HL-60 (cell line): ENCODE data around the gene CAMSAP1.
"Not testable (repeated sequence)": the region's sequence is repeated elsewhere in the genome, so short reads cannot be mapped to it uniquely, and the experiment has no call there.

Experiments used
- DNase-seq, 2 experiments: peaks; one replicate each; pipeline ENCODE4 v3.0.0-alpha.2; 2010 to 2020; ENCODE audit warnings: low read depth in 1 of 2, low spot score in 1 of 2
- H3K27ac ChIP-seq: fragments of 250-450 bp; sonication (Bioruptor Pico); replicated peaks from 2 replicates; pipeline ENCODE4 v1.5.1; 2020; ENCODE audit warnings: mild to moderate bottlenecking, moderate library complexity
- H3K27me3 ChIP-seq: fragments of 250-450 bp; sonication (Bioruptor Pico); 2 replicates; pipeline ENCODE4 v1.5.1; 2021; ENCODE audit warnings: mild to moderate bottlenecking, moderate library complexity; ENCODE audit not compliant: insufficient read depth, poor library complexity, severe bottlenecking
- H3K4me3 ChIP-seq: replicated peaks from 2 replicates; pipeline ENCODE4 v1.5.1; 2011; ENCODE audit warnings: mild to moderate bottlenecking, control low read depth, low read length; ENCODE audit not compliant: insufficient read depth
- CTCF ChIP-seq: IDR thresholded peaks from one replicate; pipeline ENCODE4 v1.5.1; 2011; ENCODE audit warnings: low read length, control low read depth, inconsistent platforms; ENCODE audit not compliant: insufficient read depth
- GABPA ChIP-seq: IDR thresholded peaks from 2 replicates; pipeline ENCODE4 v1.6.1; 2012; ENCODE audit warnings: low read depth
- POLR2AphosphoS5 ChIP-seq: IDR thresholded peaks from 2 replicates; pipeline ENCODE4 v1.6.1; 2012; ENCODE audit warnings: low read depth
- REST ChIP-seq: IDR thresholded peaks from 2 replicates; pipeline ENCODE4 v1.6.1; 2012; ENCODE audit warnings: low read depth; ENCODE audit not compliant: insufficient replicate concordance
- SPI1 ChIP-seq: IDR thresholded peaks from 2 replicates; pipeline ENCODE4 v1.6.1; 2012; ENCODE audit warnings: low read depth, mild to moderate bottlenecking, borderline replicate concordance

Gene CAMSAP1

GRCh38 chr9:135946392-135946994 lies 39.1 kb upstream of the CAMSAP1 start:
- no peak overlapping the region for H3K4me3 ChIP-seq
- DNase-seq, result no peak
- no peaks in the 10 kb centered on the region for H3K27me3 ChIP-seq
- no peak overlapping the region for H3K27ac ChIP-seq
- TF ChIP-seq CTCF (no peak), POLR2AphosphoS5 (no peak), REST (no peak), GABPA (no peak), SPI1 (no peak)

DNA sequence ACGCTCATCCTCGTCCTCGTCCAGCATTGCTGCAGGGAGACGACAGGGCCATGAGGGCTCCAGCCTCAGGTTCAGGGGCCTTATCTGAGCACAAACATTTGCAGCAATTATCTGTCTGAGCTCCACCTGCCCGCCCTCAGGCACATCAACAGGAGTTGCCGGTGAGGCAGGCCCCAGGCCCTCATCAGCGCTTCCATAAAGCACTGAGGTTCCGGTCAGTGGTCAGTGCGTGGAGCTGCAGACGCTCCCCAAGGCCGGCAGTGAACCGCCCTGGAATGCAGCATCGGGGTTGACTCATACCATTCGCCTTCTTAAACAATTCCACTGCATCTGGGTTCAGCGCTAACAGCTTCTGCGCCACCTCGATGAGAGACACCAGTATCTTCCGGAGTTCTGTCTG lies 38.6 kb upstream of the CAMSAP1 start:
- Histone ChIP-seq H3K27me3 (no peaks in the 10 kb centered on the region), H3K27ac (no peak overlapping the region), H3K4me3 (no peak overlapping the region)
- no peak for DNase-seq
- TF ChIP-seq POLR2AphosphoS5, result no peak

DNA sequence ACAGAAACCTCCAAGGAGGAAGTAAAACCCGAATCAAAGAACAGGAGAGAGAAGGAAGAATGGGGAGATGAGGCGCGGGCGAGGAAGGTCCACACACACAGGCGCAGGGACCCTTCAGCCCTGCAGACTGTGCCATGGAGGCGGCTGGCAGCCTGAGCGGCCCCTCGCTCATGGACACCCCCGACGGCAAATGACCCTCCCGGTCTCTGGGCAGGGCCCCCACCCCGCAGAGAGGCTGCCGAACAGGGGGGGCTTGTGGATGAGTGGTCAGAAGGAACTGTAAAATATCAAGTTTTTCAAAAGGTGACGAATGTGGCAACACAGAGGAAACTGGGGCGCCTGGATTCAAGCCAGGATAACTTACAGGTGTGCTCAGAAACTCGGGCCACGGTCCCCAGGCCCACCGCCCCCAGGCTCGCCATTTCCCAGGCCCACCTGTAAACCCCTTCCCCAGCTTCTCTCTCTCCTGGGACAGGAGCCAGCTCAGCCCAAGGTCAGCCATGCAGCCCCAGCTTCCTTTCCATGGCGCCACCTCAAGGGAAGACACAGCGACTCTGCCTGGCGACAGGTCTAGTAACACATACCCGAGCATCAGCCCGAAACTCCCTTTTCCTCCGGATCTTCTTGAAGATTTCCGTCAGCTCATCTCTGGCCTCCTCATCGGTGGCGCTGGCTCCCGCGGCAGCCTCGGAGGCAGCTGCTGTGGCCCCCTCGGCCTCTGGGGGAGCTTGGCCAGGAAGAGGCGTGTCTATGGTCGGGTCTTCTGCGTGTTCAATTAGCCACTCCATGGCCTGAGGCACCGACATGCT lies 37.3 kb upstream of the CAMSAP1 start:
- H3K27ac ChIP-seq, result no peak overlapping the region
- TF ChIP-seq POLR2AphosphoS5, result no peak
- TF ChIP-seq CTCF, result no peak
- TF ChIP-seq SPI1, result no peak
- no peak for TF ChIP-seq REST
- TF ChIP-seq GABPA, result no peak
- no peak for DNase-seq
- no peaks in the 10 kb centered on the region for H3K27me3 ChIP-seq
- H3K4me3 ChIP-seq, result no peak overlapping the region

GRCh38 chr9:135943604-135944003 lies 36.3 kb upstream of the CAMSAP1 start:
- DNase-seq, H3K4me3 ChIP-seq, H3K27ac ChIP-seq, H3K27me3 ChIP-seq: not testable (repeated sequence)
